ENCODE measurements around the gene TENM4. TPM values are rescaled to one million over a fixed set of nuclear protein-coding genes. Genes with fewer than 3 reads are reported as not detected.
"Not testable (repeated sequence)": the region's sequence is repeated elsewhere in the genome, so short reads cannot be mapped to it uniquely, and the experiment has no call there.

The TENM4 gene
- total RNA-seq, 1 experiment from 2014 or later = 25.0 TPM

DNA sequence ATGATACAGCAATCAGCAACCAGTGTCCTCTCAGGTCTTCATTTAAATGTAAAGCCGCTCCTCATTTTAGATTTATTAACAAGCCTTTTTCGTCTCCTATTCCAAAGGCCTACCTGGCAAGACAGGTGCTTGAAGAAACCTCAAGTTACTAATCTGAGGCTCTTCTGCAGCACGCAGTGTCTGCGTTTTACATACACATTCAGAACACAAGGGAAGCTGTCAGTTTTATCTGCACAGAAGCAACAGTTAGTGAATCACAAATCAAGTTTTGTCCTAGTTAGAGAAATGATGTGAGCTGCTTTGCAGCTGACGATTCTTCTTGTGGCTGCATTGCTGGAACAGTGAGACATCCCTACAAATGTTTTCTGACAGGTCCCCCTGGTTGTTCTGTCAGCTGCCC is 557.3 kb downstream of the TENM4 start:
- Mint-ChIP-seq H3K4me3 (no peak overlapping the region), H3K27me3 (ENCODE audit: low read depth) (peaks cover 6% of the 10 kb centered on the region), H3K27ac (no peak overlapping the region), H3K4me1 (peaks cover 9% of the 10 kb centered on the region), H3K9me3 (peaks cover 24% of the 10 kb centered on the region), H3K36me3 (peaks cover 29% of the 10 kb centered on the region)
- DNase-seq (ENCODE audit: low spot score) (no peak), ATAC-seq (no peak)
- CTCF ChIA-PET = interaction anchor here (1.1 to 1.2 kb wide), 2 partner anchors 237 to 319 kb away, joined by 3 to 4 read pairs; no protein-coding TSS in a partner anchor
- TF ChIP-seq, protein P1, sequence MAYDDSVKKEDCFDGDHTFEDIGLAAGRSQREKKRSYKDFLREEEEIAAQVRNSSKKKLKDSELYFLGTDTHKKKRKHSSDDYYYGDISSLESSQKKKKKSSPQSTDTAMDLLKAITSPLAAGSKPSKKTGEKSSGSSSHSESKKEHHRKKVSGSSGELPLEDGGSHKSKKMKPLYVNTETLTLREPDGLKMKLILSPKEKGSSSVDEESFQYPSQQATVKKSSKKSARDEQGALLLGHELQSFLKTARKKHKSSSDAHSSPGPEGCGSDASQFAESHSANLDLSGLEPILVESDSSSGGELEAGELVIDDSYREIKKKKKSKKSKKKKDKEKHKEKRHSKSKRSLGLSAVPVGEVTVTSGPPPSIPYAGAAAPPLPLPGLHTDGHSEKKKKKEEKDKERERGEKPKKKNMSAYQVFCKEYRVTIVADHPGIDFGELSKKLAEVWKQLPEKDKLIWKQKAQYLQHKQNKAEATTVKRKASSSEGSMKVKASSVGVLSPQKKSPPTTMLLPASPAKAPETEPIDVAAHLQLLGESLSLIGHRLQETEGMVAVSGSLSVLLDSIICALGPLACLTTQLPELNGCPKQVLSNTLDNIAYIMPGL (CRISPR knock-in tag; IDR thresholded peaks at IDR 0.05) = no peak
- POLR2A ChIA-PET = no interaction called here

DNA sequence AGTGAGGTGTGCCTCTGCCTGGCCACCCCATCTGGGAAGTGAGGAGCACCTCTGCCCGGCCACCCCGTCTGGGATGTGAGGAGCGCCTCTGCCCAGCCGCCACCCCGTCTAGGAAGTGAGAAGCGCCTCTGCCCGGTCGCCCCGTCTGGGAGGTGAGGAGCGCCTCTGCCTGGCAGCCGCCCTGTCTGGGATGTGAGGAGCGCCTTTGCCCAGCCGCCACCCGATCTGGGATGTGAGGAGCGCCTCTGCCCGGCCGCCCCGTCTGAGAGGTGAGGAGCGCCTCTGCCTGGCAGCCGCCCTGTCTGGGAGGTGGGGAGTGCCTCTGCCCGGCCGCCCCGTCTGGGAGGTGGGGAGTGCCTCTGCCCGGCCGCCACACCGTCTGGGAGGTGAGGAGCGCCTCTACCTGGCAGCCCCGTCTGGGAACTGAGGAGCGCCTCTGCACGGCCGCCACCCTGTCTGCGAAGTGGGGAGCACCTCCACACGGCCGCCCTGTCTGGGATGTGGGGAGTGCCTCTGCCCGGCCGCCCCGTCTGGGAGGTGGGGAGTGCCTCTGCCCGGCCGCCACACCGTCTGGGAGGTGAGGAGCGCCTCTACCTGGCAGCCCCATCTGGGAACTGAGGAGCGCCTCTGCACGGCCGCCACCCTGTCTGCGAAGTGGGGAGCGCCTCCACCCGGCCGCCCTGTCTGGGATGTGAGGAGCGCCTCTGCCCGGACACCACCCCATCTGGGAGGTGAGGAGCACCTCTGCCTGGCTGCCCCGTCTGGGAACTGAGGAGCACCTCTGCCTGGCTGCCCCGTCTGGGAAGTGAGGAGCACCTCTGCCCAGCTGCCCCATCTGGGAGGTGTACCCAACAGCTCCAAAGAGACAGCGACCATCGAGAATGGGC is 561.5 kb downstream of the TENM4 start:
- H3K27me3 Mint-ChIP-seq (ENCODE audit: low read depth) = peaks cover 13% of the 10 kb centered on the region
- CTCF ChIA-PET; ATAC-seq; H3K4me1 Mint-ChIP-seq; H3K27ac Mint-ChIP-seq; H3K4me3 Mint-ChIP-seq; POLR2A ChIA-PET; DNase-seq (ENCODE audit: low spot score): not testable (repeated sequence)
- peaks cover 36% of the 10 kb centered on the region for H3K9me3 Mint-ChIP-seq
- peaks cover 43% of the 10 kb centered on the region for H3K36me3 Mint-ChIP-seq

DNA sequence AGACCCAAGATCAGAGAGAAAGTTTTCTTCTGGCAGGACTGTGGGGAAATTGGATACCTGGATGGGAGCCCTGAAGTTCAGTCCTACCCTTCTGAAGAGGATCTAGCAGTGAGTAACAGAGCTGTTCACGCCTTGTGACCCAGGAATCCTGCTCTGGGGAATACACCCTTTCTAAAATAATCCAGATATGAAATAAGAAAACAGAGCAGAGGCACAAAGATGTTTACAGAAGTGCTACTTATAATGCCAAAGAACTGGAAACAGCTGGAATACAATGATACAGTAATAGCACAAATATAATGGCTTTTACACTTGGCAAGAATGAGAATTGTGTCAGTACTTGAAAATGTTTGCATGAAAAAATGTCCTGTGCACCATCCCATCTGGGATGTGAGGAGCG is 562.2 kb downstream of the TENM4 start:
- H3K27ac Mint-ChIP-seq = no peak overlapping the region
- TF ChIP-seq ZNF263 (CRISPR knock-in tag; IDR thresholded peaks at IDR 0.05; ENCODE audit: low read depth) (no peak), ZNF416 (CRISPR knock-in tag; IDR thresholded peaks at IDR 0.05) (no peak), PRRX2 (CRISPR knock-in tag; IDR thresholded peaks at IDR 0.05) (no peak), NFYB (CRISPR knock-in tag; conservative IDR thresholded peaks at IDR 0.05; ENCODE audit: low read depth) (no peak), HMGA2 (CRISPR knock-in tag; IDR thresholded peaks at IDR 0.05) (no peak), TP53 (CRISPR knock-in tag; IDR thresholded peaks at IDR 0.05) (no peak), JAZF1 (CRISPR knock-in tag; IDR thresholded peaks at IDR 0.05) (no peak)
- TF ChIP-seq, protein P2, sequence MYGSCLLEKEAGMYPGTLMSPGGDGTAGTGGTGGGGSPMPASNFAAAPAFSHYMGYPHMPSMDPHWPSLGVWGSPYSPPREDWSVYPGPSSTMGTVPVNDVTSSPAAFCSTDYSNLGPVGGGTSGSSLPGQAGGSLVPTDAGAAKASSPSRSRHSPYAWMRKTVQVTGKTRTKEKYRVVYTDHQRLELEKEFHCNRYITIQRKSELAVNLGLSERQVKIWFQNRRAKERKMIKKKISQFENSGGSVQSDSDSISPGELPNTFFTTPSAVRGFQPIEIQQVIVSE (CRISPR knock-in tag; IDR thresholded peaks at IDR 0.05; ENCODE audit: borderline replicate concordance) = no peak
- TF ChIP-seq, protein P3, sequence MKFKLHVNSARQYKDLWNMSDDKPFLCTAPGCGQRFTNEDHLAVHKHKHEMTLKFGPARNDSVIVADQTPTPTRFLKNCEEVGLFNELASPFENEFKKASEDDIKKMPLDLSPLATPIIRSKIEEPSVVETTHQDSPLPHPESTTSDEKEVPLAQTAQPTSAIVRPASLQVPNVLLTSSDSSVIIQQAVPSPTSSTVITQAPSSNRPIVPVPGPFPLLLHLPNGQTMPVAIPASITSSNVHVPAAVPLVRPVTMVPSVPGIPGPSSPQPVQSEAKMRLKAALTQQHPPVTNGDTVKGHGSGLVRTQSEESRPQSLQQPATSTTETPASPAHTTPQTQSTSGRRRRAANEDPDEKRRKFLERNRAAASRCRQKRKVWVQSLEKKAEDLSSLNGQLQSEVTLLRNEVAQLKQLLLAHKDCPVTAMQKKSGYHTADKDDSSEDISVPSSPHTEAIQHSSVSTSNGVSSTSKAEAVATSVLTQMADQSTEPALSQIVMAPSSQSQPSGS (CRISPR knock-in tag; IDR thresholded peaks at IDR 0.05; ENCODE audit: borderline replicate concordance, low read depth) = no peak
- TF ChIP-seq, protein P4, sequence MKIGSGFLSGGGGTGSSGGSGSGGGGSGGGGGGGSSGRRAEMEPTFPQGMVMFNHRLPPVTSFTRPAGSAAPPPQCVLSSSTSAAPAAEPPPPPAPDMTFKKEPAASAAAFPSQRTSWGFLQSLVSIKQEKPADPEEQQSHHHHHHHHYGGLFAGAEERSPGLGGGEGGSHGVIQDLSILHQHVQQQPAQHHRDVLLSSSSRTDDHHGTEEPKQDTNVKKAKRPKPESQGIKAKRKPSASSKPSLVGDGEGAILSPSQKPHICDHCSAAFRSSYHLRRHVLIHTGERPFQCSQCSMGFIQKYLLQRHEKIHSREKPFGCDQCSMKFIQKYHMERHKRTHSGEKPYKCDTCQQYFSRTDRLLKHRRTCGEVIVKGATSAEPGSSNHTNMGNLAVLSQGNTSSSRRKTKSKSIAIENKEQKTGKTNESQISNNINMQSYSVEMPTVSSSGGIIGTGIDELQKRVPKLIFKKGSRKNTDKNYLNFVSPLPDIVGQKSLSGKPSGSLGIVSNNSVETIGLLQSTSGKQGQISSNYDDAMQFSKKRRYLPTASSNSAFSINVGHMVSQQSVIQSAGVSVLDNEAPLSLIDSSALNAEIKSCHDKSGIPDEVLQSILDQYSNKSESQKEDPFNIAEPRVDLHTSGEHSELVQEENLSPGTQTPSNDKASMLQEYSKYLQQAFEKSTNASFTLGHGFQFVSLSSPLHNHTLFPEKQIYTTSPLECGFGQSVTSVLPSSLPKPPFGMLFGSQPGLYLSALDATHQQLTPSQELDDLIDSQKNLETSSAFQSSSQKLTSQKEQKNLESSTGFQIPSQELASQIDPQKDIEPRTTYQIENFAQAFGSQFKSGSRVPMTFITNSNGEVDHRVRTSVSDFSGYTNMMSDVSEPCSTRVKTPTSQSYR (CRISPR knock-in tag; IDR thresholded peaks at IDR 0.05) = no peak
- TF ChIP-seq, protein P5, sequence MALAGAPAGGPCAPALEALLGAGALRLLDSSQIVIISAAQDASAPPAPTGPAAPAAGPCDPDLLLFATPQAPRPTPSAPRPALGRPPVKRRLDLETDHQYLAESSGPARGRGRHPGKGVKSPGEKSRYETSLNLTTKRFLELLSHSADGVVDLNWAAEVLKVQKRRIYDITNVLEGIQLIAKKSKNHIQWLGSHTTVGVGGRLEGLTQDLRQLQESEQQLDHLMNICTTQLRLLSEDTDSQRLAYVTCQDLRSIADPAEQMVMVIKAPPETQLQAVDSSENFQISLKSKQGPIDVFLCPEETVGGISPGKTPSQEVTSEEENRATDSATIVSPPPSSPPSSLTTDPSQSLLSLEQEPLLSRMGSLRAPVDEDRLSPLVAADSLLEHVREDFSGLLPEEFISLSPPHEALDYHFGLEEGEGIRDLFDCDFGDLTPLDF (CRISPR knock-in tag; IDR thresholded peaks at IDR 0.05) = no peak
- 0 out of 2 replicates have a peak, but pooled peaks cover 3% of the 10 kb centered on the region for H3K4me1 Mint-ChIP-seq
- ChIA-PET CTCF (no interaction called here), POLR2A (no interaction called here)
- H3K27me3 Mint-ChIP-seq (ENCODE audit: low read depth) = peaks cover 13% of the 10 kb centered on the region
- H3K9me3 Mint-ChIP-seq = peaks cover 36% of the 10 kb centered on the region
- H3K36me3 Mint-ChIP-seq = peaks cover 43% of the 10 kb centered on the region
- ATAC-seq (no peak), DNase-seq (ENCODE audit: low spot score) (no peak)
- no peak overlapping the region for H3K4me3 Mint-ChIP-seq

Data from WTC11 (cell line).